T-helper 1 cell treated with Interleukin-12 subunit alpha and Interleukin-12 subunit beta and Interleukin-4 antibody, amounts not matched to agents 30 μg/mL and 1 μg/mL, for 36 hours (primary cell): Measurements from ENCODE around the gene ADGRL3.
"Not testable (repeated sequence)": the region's sequence is repeated elsewhere in the genome, so short reads cannot be mapped to it uniquely, and the experiment has no call there.

ENCODE experiments used
- H3K27ac Mint-ChIP-seq: one replicate; pipeline ENCODE4 v1.8.0; 2021; ENCODE audit warnings: mild to moderate bottlenecking, mixed read lengths
- H3K27me3 Mint-ChIP-seq: one replicate; pipeline ENCODE4 v1.8.0; 2021; ENCODE audit warnings: low read depth, mixed read lengths
- H3K36me3 Mint-ChIP-seq: one replicate; pipeline ENCODE4 v1.8.0; 2021; ENCODE audit warnings: low read depth, mixed read lengths
- H3K4me1 Mint-ChIP-seq: one replicate; pipeline ENCODE4 v1.8.0; 2021; ENCODE audit warnings: low read depth, mixed read lengths
- H3K4me3 Mint-ChIP-seq: one replicate; pipeline ENCODE4 v1.8.0; 2021; ENCODE audit warnings: mild to moderate bottlenecking, moderate library complexity, mixed read lengths
- H3K9me3 Mint-ChIP-seq: one replicate; pipeline ENCODE4 v1.8.0; 2021; ENCODE audit warnings: mixed read lengths

Gene ADGRL3

GRCh38 chr4:61380865-61381264 lies 180.7 kb downstream of the ADGRL3 start:
- Mint-ChIP-seq H3K4me3 (no peak overlapping the region), H3K27me3 (no peaks in the 10 kb centered on the region), H3K9me3 (peaks cover 11% of the 10 kb centered on the region), H3K4me1 (no peaks in the 10 kb centered on the region), H3K27ac (no peak overlapping the region), H3K36me3 (no peaks in the 10 kb centered on the region)

GRCh38 chr4:61385256-61385655 lies 185.1 kb downstream of the ADGRL3 start:
- peaks cover 15% of the 10 kb centered on the region for H3K9me3 Mint-ChIP-seq
- H3K36me3 Mint-ChIP-seq = no peaks in the 10 kb centered on the region
- no peaks in the 10 kb centered on the region for H3K4me1 Mint-ChIP-seq
- H3K27ac Mint-ChIP-seq = no peak overlapping the region
- no peaks in the 10 kb centered on the region for H3K27me3 Mint-ChIP-seq
- H3K4me3 Mint-ChIP-seq = no peak overlapping the region

GRCh38 chr4:61387372-61387771 lies 187.2 kb downstream of the ADGRL3 start:
- not testable (repeated sequence) for H3K4me3 Mint-ChIP-seq, H3K36me3 Mint-ChIP-seq, H3K27me3 Mint-ChIP-seq, H3K4me1 Mint-ChIP-seq, H3K27ac Mint-ChIP-seq
- peaks cover 15% of the 10 kb centered on the region for H3K9me3 Mint-ChIP-seq

- H3K4me3 Mint-ChIP-seq = no peak overlapping the region
- H3K36me3 Mint-ChIP-seq = no peaks in the 10 kb centered on the region
- peaks cover 8% of the 10 kb centered on the region for H3K9me3 Mint-ChIP-seq
- H3K27ac Mint-ChIP-seq = no peak overlapping the region
- H3K4me1 Mint-ChIP-seq = no peaks in the 10 kb centered on the region
- H3K27me3 Mint-ChIP-seq = no peaks in the 10 kb centered on the region
Measured at GRCh38 chr4:61389640-61390039, 189.5 kb downstream of the ADGRL3 start.

- no peaks in the 10 kb centered on the region for H3K36me3 Mint-ChIP-seq
- H3K4me3 Mint-ChIP-seq = no peak overlapping the region
- no peaks in the 10 kb centered on the region for H3K9me3 Mint-ChIP-seq
- H3K27me3 Mint-ChIP-seq = no peaks in the 10 kb centered on the region
- no peak overlapping the region for H3K27ac Mint-ChIP-seq
- no peaks in the 10 kb centered on the region for H3K4me1 Mint-ChIP-seq
Measured at GRCh38 chr4:61395754-61396153, 195.6 kb downstream of the ADGRL3 start.

GRCh38 chr4:61397174-61397573 lies 197.0 kb downstream of the ADGRL3 start:
- Mint-ChIP-seq H3K27me3 (no peaks in the 10 kb centered on the region), H3K9me3 (no peaks in the 10 kb centered on the region), H3K36me3 (no peaks in the 10 kb centered on the region), H3K4me1 (no peaks in the 10 kb centered on the region), H3K4me3 (no peak overlapping the region), H3K27ac (no peak overlapping the region)

- H3K36me3 Mint-ChIP-seq = no peaks in the 10 kb centered on the region
Measured at GRCh38 chr4:61400439-61401038, 200.4 kb downstream of the ADGRL3 start.

GRCh38 chr4:61401771-61402170 lies 201.6 kb downstream of the ADGRL3 start:
- Mint-ChIP-seq H3K36me3 (no peaks in the 10 kb centered on the region), H3K4me1 (no peaks in the 10 kb centered on the region), H3K9me3 (no peaks in the 10 kb centered on the region), H3K27ac (no peak overlapping the region), H3K27me3 (no peaks in the 10 kb centered on the region), H3K4me3 (no peak overlapping the region)

More at GRCh38 chr4:61400439-61401038, 200.4 kb downstream of the ADGRL3 start:
- no peaks in the 10 kb centered on the region for H3K27me3 Mint-ChIP-seq
- no peak overlapping the region for H3K4me3 Mint-ChIP-seq
- no peaks in the 10 kb centered on the region for H3K4me1 Mint-ChIP-seq
- no peak overlapping the region for H3K27ac Mint-ChIP-seq
- no peaks in the 10 kb centered on the region for H3K9me3 Mint-ChIP-seq

GRCh38 chr4:61405307-61405706 lies 205.2 kb downstream of the ADGRL3 start:
- H3K27me3 Mint-ChIP-seq = no peaks in the 10 kb centered on the region
- H3K27ac Mint-ChIP-seq = no peak overlapping the region
- H3K36me3 Mint-ChIP-seq = no peaks in the 10 kb centered on the region
- no peaks in the 10 kb centered on the region for H3K9me3 Mint-ChIP-seq
- no peak overlapping the region for H3K4me3 Mint-ChIP-seq
- no peaks in the 10 kb centered on the region for H3K4me1 Mint-ChIP-seq

- no peaks in the 10 kb centered on the region for H3K36me3 Mint-ChIP-seq
- no peaks in the 10 kb centered on the region for H3K27me3 Mint-ChIP-seq
- no peak overlapping the region for H3K4me3 Mint-ChIP-seq
- no peaks in the 10 kb centered on the region for H3K9me3 Mint-ChIP-seq
- H3K4me1 Mint-ChIP-seq = no peaks in the 10 kb centered on the region
- no peak overlapping the region for H3K27ac Mint-ChIP-seq
Measured at GRCh38 chr4:61406677-61407076, 206.6 kb downstream of the ADGRL3 start.

- H3K27ac Mint-ChIP-seq = no peak overlapping the region
- no peaks in the 10 kb centered on the region for H3K9me3 Mint-ChIP-seq
- no peaks in the 10 kb centered on the region for H3K27me3 Mint-ChIP-seq
- no peaks in the 10 kb centered on the region for H3K36me3 Mint-ChIP-seq
- H3K4me3 Mint-ChIP-seq = no peak overlapping the region
- H3K4me1 Mint-ChIP-seq = no peaks in the 10 kb centered on the region
Measured at GRCh38 chr4:61407642-61408618, 207.8 kb downstream of the ADGRL3 start.

GRCh38 chr4:61408861-61409260 lies 208.7 kb downstream of the ADGRL3 start:
- H3K4me3 Mint-ChIP-seq = no peak overlapping the region
- no peaks in the 10 kb centered on the region for H3K27me3 Mint-ChIP-seq
- no peaks in the 10 kb centered on the region for H3K9me3 Mint-ChIP-seq
- no peaks in the 10 kb centered on the region for H3K36me3 Mint-ChIP-seq
- no peaks in the 10 kb centered on the region for H3K4me1 Mint-ChIP-seq
- no peak overlapping the region for H3K27ac Mint-ChIP-seq

GRCh38 chr4:61411241-61411640 lies 211.1 kb downstream of the ADGRL3 start:
- no peaks in the 10 kb centered on the region for H3K4me1 Mint-ChIP-seq
- H3K27ac Mint-ChIP-seq = no peak overlapping the region
- no peaks in the 10 kb centered on the region for H3K36me3 Mint-ChIP-seq
- H3K27me3 Mint-ChIP-seq = no peaks in the 10 kb centered on the region
- H3K9me3 Mint-ChIP-seq = no peaks in the 10 kb centered on the region
- H3K4me3 Mint-ChIP-seq = no peak overlapping the region

GRCh38 chr4:61425315-61425714 lies 225.2 kb downstream of the ADGRL3 start:
- peaks cover 8% of the 10 kb centered on the region for H3K9me3 Mint-ChIP-seq
- no peak overlapping the region for H3K4me3 Mint-ChIP-seq
- H3K27ac Mint-ChIP-seq = no peak overlapping the region
- H3K27me3 Mint-ChIP-seq = no peaks in the 10 kb centered on the region
- no peaks in the 10 kb centered on the region for H3K4me1 Mint-ChIP-seq
- H3K36me3 Mint-ChIP-seq = no peaks in the 10 kb centered on the region

GRCh38 chr4:61426229-61426628 lies 226.1 kb downstream of the ADGRL3 start:
- Mint-ChIP-seq H3K36me3 (no peaks in the 10 kb centered on the region), H3K27me3 (no peaks in the 10 kb centered on the region), H3K27ac (no peak overlapping the region), H3K9me3 (peaks cover 8% of the 10 kb centered on the region), H3K4me3 (no peak overlapping the region), H3K4me1 (no peaks in the 10 kb centered on the region)
